Measurements from ENCODE around the gene NDUFA3.
"Not testable (repeated sequence)": the region's sequence is repeated elsewhere in the genome, so short reads cannot be mapped to it uniquely, and the experiment has no call there.

The NDUFA3 gene

DNA sequence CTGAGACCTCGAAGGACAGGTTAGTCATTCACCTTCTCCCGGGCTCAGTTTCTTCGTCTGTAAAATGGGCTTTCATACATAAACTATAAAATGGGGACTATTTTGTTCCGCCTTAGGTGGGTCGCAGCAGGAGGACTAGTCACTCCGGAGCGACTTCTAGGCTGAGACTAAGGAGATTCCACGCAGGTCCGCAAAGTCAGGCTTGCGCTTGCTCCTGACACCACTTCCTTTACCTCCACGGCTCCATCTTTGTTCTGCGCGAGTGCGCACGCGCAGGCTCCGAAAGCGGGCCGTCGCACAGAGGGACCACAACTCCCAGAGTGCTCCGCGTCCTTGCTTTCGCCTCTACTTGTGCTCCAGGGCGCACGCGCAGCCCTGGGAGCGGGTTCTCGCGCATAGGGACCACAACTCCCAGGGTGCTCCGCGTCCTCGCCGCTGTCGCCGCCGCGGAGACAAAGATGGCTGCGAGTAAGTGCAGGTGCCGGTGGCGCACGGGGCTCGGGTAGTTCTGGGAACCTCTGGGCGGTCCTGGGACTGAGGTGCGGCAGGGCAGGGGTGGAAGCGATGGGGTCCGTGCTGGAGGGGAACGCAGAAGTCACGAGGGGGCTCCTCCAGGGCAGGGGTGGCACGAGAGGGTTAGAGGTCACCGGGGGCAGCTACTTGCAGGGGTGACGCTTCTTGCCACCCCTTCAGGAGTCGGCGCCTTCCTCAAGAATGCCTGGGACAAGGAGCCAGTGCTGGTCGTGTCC is at the start of gene NDUFA3:
Gene NDUFA3 (plus strand): TSS at position 435 of the 749 bp plus-strand sequence. CDS start 24 bp downstream, at position 459.
- peak; percentile 86 for DNase-seq (ENCODE audit: low read depth)

DNA sequence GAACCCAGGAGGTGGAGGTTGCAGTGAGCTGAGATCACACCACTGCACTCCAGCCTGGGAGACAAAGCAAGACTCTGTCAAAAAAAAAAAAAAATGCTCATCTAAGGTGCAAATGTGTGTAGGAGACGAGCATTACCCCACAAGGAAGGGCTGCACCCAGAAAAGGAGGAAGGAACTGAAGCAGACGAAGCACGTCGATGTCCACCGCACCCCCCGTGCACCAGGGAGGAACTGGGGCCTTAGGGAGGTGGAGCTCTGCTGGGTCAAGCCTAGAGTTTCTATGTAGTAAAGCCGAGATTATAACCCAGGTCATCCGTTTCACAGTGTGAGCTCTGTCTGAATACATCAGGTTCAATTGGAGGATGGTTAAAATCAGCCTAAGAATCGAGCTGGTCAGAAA is 40.0 kb upstream of the NDUFA3 start:
- DNase-seq (ENCODE audit: low read depth): no peak

DNA sequence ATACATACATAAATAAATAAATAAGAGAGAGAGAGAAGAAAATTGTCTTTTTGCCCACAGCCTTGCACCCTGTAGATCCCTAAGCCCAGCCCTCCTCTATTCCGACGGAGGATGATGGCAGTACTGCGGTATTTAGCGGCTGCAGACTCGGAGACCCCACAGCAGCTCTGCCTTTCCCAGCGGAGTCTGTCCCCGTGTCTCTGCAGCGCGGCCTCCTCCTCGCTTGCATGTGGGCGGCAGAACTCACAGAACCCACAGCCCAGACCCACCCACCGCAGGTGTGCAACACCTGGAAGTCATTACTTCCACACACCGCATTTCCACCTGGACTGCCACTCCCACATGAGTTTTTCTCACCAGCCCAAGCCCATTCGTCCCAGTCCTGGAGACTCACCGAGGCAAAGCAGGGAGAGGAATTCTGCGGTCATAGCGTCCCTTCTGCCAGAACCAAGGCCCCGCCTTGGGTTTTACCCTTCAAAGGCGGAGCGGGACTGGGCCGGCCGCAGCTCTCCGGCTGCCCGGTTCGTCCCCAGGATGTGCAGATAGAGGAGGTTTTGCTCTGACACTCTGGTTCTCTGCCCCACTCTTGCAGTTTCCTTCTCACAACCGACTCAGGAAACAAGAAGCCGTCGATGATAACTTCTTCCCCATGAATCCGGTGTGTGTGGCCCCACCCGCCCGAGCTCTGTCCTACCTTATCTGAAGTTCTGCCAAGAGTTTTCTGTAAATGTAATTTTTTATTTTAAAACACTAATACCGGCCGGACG is 39.1 kb upstream of the NDUFA3 start, which contains the start of gene VSTM1:
Gene VSTM1 (minus strand): TSS at position 548 of the 767 bp plus-strand sequence. CDS start 120 bp downstream, at position 428.
- no peak for DNase-seq (ENCODE audit: low read depth)

DNA sequence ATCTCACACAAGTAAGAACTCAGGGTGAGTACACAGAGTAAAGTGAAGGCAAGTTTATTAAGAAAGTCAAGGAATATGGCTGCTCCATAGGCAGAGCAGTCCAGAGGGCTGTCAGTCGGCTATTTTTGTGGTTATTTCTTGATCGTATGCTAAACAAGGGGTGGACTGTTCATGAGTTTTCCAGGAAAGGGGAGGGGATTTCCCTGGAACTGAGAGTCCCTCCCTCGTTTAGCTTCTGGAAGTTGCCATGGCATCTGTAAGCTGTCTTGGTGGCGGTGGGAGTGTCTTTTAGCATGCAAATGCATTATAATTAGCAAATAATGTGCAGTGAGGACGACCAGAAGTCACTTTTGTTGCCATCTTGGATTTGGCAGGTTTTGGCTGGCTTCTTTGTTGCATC is 33.2 kb upstream of the NDUFA3 start:
- no peak for DNase-seq (ENCODE audit: low read depth)

DNA sequence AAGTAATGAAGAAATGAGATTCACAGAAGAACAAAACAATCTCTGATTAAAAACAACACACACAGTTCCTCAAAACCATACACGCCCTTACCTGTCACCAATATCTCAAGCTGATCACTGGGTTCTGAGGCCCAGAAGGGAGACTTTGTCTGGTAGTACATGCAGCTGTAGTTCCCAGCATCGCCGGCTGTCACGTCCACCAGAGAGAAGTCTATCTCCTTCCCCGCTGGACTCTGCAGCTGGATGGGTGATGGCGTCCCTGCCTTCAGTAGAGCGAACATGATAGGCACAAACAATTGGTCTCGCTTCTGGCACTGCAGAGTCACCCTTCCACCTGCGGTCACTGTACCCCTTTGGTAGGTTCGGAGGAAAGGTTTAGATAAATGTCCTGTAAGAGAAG is 28.8 kb upstream of the NDUFA3 start:
- DNase-seq (ENCODE audit: low read depth): no peak

DNA sequence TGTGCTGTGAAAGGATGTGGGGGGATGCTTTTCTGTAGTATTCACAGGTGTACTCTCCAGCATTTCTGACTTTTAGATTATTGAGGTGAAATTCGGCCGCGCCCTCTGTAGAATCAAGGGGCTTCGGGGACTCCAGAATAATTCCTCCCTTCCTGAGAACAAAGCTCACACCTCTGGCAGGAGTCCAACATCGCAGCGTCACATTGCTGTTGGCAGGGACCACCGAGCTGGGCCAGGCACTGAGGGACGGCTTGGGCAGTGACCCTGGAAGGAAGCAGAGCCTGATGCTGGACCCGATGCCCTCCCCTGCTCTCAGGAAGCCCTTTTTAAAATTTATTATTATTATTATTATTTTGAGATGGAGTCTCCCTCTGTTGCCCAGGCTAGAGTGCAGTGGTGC is 27.8 kb upstream of the NDUFA3 start:
- no peak for DNase-seq (ENCODE audit: low read depth)

DNA sequence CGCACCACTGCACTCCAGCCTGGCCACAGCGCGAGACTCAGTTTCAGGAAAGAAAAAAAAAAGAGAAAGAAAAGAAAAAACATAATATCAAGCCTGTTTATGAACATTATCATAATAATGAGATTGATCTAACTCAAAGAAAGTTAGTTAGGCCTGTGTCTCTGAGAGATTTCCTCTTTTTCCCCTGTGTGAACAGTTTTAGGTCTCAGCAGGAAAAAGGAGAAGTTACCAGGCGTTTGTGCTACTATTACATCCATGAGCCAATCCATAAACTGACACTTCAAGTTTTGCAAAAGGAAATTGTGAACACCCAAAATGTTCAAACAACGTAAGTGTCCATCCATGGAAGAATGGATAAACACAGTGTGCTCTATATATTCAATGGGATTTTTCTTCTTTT is 25.3 kb upstream of the NDUFA3 start:
- no peak for DNase-seq (ENCODE audit: low read depth)

DNA sequence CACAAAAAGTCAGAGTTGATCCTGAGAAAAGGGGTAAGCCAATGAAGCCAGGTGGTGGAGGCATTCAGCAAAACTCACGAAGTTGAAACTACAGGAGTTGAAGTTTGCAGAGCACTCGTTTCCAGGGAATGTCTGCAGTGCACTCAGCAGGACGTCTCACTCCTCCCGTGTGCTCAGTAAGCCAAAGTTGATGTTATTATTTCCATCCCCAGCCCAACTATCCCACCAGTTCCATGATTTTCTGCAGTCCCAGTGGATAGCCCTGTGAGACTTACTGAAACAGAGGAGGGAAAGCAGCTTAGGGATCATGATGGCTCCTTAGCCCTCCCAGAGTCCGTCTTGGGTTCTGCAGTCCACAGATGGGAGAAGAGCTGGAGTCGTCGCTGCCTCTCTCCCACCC is 21.6 kb upstream of the NDUFA3 start, which contains the start of gene TARM1:
Gene TARM1 (minus strand): TSS at position 334 of the 400 bp plus-strand sequence. CDS start 25 bp downstream, at position 309.
- DNase-seq (ENCODE audit: low read depth): no peak

DNA sequence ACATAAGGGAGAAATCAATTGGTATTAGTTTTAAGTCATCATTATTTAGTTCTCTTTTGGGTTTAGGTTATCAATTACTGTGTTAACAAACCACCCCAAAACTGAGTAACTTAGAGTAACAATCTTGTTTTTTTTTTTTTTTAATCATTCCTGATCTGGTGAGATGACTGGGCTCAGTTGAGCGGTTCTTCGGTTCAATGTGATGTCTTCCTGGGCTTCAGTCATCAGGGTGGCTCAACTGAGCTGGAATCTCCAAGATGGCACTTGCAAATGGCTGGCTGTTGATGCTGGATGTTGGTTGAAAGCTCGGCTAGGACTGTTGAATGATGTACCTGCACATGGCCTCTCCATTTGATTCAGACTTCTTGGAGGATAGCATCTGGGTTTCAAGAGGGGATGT is 18.2 kb upstream of the NDUFA3 start:
- no peak for DNase-seq (ENCODE audit: low read depth)

DNA sequence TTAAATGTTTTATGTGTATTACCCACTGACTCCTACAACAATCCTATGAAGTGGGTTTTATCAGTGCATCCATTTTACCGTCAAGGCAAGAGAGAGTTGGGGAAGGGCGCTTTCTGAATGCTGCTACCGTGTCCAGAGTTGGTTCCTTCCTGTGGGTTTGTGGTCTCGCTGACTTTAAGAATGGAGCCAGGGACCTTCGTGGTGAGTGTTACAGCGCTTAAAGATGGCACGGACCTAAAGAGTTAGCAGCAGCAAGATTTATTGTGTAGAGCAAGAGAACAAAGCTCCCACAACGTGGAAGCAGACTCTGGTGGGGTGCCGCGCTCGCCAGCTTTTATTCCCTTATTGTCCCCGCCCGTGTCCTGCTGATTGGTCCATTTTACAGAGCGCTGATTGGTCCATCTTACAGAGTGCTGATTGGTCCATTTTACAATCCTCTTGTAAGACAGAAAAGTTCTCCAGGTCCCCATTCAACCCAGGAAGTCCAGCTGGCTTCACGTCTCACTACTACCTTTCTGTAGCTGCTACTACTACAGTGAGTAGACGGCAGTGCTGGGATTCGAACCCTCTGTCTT is 8.1 kb upstream of the NDUFA3 start:
- no peak for DNase-seq (ENCODE audit: low read depth)

DNA sequence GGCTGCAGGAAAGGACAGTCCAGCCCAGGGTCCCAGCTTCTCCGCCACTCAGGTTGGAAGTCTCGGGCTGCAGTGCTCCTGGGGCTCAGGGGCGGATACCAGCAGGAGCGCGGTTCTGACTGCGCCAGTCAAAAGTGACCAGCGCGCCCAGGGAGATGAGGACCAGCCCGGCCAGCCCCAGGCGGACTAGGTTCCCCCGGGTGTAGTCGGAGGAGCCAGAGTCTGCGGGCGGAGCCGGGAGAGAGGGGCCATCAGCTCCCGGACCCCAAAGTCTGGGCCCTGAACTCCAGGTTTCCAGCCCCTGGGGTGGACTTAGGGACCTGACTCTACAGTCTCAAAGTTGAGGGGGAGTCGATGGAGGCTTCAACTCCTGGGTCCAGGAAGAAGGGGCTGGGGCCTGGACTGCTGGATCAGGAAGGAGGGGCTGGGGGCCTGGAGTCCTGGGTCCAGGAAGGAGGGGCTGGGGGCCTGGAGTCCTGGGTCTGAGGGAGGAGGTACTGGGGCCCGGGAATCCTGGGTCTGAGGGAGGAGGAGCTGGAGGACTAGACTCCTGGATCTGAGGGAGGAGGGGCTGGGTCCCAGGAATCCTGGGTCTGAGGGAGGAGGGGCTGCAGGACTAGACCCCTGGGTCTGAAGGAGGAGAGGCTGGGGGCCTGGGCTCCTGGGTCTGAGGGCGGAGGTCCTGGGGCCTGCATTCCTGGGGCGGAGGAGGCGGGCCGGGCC is 7.4 kb upstream of the NDUFA3 start:
- DNase-seq (ENCODE audit: low read depth): no peak

DNA sequence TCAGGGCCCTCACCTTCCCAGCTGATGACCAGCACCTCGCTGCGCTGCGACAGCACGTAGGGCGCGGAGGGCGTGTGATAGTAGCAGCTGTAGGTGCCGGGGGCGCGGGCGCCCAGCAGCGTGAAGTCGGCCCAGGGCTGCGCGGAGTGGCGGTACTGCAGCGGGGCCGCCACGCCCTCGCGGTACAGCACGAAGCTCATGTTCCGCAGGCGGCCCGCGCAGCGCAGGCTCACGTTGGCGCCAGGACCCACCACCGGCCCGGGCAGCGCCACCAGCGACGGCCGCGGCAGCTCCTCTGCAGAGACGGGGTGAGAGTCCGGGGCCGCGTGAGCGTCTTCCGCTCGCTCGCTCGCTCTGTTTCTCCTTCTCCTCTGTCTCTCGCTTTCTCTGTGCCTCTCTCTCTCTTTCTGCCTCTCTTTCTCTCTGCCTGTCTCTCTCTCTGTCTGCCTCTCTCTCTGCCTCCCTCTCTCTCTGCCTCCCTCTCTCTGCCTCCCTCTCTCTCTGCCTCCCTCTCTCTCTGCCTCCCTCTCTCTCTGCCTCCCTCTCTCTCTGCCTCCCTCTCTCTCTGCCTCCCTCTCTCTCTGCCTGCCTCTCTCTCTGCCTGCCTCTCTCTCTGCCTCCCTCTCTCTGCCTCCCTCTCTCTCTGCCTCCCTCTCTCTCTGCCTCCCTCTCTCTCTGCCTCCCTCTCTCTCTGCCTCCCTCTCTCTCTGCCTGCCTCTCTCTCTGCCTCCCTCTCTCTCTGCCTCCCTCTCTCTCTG is 6.6 kb upstream of the NDUFA3 start:
- DNase-seq (ENCODE audit: low read depth): peak; percentile 4

DNA sequence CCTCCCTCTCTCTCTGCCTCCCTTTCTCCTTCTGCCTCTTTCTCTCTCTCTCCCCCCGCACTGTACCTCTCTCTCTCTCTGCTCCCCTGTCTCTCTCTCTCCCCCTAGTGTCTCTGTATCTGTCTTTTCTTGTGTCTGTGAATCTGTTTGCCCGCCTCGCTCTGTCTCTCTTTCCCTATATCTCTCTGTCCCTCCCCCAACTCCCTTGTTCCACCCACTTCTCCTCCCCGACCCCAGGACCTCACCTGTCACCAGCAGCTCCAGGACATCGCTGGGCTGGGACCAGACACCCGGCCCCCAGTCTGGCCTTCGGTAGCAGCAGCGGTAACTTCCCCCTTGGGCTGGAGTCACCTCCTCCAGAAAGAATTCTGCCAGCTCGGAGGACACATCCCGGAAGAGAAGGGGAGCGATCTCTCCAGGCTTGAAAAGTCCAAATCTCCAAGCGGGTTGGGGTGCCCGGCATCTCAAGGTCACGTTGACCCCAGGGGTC is 6.0 kb upstream of the NDUFA3 start:
- peak; percentile 31 for DNase-seq (ENCODE audit: low read depth)

DNA sequence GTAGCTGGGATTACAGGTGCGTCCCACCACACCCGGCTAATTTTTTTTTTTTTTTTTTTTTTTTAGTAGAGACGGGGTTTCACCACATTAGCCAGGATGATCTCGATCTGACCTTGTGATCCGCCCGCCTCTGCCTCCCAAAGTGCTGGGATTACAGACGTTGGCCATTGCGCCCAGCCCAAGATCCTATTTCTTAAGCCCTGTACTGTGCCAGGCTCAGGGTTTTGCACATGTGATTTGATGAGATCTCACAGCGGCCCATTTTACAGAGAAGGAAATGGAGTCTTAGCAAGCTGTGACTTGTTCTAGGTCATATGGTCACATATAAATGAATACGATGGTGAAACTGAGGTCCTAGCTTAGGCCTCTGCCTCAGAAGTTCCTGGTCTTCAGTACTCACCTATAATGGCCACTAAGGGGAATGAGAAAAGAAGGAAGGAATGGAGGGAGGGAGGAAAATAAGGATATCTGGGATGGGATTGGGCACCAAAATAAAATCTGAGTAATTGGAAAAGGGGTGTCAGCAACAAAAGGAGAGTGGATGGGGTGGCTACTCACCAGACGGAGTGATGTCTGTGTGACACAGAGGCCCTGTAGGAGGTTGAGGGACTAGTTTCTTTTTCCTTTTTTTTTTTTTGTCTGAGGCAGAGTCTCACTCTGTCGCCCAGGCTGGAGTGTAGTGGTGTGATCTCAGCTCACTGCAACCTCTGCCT is 3.3 kb upstream of the NDUFA3 start:
- DNase-seq (ENCODE audit: low read depth): no peak

DNA sequence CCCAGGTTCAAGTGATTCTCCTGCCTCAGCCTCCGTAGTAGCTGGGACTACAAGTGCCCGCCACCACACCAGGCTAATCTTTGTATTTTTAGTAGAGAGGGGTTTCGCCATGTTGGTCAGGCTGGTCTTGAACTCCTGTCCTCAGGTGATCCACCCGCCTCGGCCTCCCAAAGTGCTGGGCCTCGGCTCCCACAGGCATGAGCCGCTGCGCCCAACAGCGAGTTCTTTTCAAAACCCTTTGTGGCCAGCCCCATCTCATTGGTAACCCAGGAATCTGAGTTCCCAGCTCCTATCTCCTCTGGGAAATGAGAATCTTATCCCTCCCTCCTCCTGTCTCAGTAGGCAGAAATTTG is 2.8 kb upstream of the NDUFA3 start:
- not testable (repeated sequence) for DNase-seq (ENCODE audit: low read depth)

DNA sequence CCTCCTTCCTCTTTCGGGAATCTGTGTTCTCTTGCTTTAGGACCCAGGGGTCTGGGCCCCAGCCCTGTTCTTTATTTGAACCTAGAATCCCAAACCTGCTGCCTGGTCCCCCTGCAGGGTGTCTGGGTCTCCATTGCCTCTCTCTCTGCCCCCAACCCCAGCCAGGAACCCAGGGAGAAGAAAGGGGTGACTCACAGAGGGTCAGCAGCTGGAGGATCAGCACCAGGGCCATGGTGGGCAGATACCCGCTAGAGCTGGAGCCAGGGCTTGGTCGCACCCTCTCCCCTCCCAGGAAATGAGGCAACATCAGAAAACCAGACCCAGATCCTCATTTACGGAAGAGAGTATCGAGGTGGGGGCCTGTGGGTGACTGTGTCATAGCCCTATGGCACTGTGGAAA is 2.1 kb upstream of the NDUFA3 start, which contains the start of gene OSCAR:
Gene OSCAR (minus strand): TSS at position 243 of the 400 bp plus-strand sequence. CDS start 11 bp downstream, at position 232.
- DNase-seq (ENCODE audit: low read depth): no peak

DNA sequence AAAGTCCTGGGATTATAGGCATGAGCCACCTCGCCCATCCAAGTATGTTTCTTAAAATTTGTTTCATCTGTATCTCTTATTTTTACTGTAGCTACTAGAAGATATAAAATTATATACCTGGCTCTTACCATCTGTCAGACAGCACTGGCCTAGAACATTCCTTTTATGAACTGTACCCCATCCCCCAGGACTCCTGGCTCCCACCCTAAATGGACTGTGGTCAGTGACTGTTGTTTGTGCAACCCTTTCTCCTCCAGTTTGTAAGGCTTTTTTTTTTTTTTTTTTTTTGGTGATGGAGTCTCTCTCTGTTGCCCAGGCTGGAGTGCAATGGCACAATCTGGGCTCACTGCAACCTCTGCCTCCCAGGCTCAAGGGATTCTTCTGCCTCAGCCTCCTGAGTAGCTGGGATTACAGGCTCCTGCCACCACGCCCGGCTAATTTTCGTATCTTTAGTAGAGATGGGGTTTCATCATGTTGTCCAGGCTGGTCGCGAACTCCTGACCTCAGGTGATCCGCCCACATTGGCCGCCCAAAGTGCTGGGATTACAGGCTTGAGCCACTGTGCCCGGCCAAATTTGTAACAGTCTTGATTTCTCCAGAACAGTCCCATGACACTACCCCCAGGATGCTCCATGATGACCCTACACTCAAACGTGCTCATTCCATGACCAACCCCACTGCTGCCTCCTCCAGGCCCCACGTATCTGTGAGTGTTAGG is 2.5 kb downstream of the NDUFA3 start:
- DNase-seq (ENCODE audit: low read depth): no peak

DNA sequence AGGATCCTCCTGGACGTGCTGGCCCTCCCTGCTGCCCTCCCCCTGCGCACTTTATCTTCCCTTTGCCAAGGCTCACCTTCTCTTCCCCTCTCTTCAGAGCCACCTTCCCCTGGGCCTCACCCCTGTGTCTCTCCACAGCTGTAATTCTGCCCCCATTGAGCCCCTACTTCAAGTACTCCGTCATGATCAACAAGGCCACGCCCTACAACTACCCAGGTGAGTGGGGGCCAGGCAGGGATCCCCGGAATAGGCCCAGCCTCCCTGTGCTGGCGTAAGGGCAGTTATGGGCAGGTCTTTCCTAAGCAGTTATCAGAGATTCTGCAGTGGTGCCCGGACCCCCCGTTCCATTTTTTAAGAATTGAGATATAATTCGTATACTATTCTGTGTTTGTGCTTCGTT is 3.1 kb downstream of the NDUFA3 start:
- no peak for DNase-seq (ENCODE audit: low read depth)

DNA sequence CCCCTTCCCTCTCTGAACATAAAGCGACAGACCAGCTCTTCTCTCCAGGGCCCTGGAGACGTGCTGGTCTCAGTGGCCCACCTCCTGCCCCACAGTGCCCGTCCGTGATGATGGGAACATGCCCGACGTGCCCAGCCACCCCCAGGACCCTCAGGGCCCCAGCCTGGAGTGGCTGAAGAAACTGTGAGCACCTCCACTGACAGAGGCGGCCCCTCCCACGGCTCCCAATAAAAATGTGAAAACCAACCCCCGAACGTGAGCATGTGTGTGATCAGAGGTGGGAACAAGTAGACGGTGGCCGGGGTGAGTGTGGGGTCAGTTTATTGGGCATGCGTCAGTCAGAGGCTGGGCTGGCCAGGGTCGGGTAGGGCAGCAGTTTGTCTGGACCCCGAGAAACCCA is 4.1 kb downstream of the NDUFA3 start:
- DNase-seq (ENCODE audit: low read depth): no peak
